HepG2 (cell line): ENCODE data around the gene NUSAP1. TPM values are rescaled to one million over a fixed set of nuclear protein-coding genes. Genes with fewer than 3 reads are reported as not detected.

Experiments used
- ATAC-seq: fragments of 200-7000 bp; cut with Tn5 transposase; 3 replicates; pipeline ENCODE4 v1.9.1; 2020; ENCODE audit warnings: mild to moderate bottlenecking, moderate library complexity
- BruUV-seq: library from RNA; stranded (reverse); fragments of 400-500 nt; replicated peaks from 2 replicates; lab custom pipeline; 2021; lab: Mats Ljungman, UMichigan
- CTCF ChIA-PET: fragments of 300-600 bp; formaldehyde crosslinking; extraction: SDS; loops from one replicate; lab custom pipeline; 2021; ENCODE audit warnings: low total read pairs, inconsistent platforms, low intra/inter-chr PET ratio; lab: Yijun Ruan, JAX
- POLR2A ChIA-PET: fragments of 350-600 bp; sonication (Branson Sonifier 250); formaldehyde crosslinking; loops from one replicate; lab custom pipeline; 2020; ENCODE audit warnings: antibody characterized with exemption, inconsistent platforms; lab: Yijun Ruan, JAX
- DNase-seq: peaks from one replicate; pipeline ENCODE4 v3.0.0-alpha.2; 2015; ENCODE audit warnings: low spot score
- FAIRE-seq: peaks from 3 replicates; lab custom pipeline; 2011; peaks lifted over from hg19 to GRCh38; lab: Jason Lieb, UNC
- H2AFZ ChIP-seq: one replicate; pipeline ENCODE4 v1.6.1; 2011; ENCODE audit warnings: low read length, inconsistent platforms
- H3K27ac ChIP-seq: fragments of 300-600 bp; 3 replicates; pipeline ENCODE4 v1.8.0; 2011; ENCODE audit warnings: mixed run types, mild to moderate bottlenecking, mixed read lengths, low read length, inconsistent platforms; ENCODE audit not compliant: insufficient read depth; ENCODE audit errors: extremely low read length
- H3K27me3 ChIP-seq, 2 experiments: fragments of 200-600 bp in 1 of 2; 2 replicates in 1 of 2; 3 replicates in 1 of 2; pipeline versions ENCODE4 v1.6.0 to v1.8.0; 2011; ENCODE audit warnings: low read length in 2 of 2, mild to moderate bottlenecking in 2 of 2, moderate library complexity in 2 of 2, inconsistent platforms in 1 of 2; ENCODE audit not compliant: insufficient read depth in 2 of 2, control insufficient read depth in 1 of 2
- H3K36me3 ChIP-seq, 2 experiments: fragments of 200-600 bp in 1 of 2; replicated peaks in 1 of 2; 2 replicates in 1 of 2; 3 replicates in 1 of 2; pipeline versions ENCODE4 v1.5.1 to v1.8.0; 2011; ENCODE audit warnings: low read length in 2 of 2, inconsistent platforms in 1 of 2; ENCODE audit not compliant: insufficient read depth in 2 of 2, control insufficient read depth in 1 of 2
- H3K4me1 ChIP-seq: 2 replicates; pipeline ENCODE4 v1.5.1; 2012; ENCODE audit warnings: low read length, inconsistent platforms; ENCODE audit not compliant: insufficient read depth
- H3K4me2 ChIP-seq: 2 replicates; pipeline ENCODE4 v1.6.0; 2011; ENCODE audit warnings: low read depth, low read length, inconsistent platforms
- H3K4me3 ChIP-seq, 3 experiments: fragments of 200-600 bp in 1 of 3; sonication (generic), shearing (Covaris generic) in 1 of 3; replicated peaks in 1 of 3; 2 replicates each; pipeline ENCODE4 v1.5.1; 2011 to 2016; ENCODE audit warnings: low read length in 3 of 3, inconsistent platforms in 2 of 3, low read depth in 2 of 3, mild to moderate bottlenecking in 2 of 3, control low read depth in 1 of 3, mixed read lengths in 1 of 3; ENCODE audit not compliant: insufficient read depth in 1 of 3
- H3K79me2 ChIP-seq: one replicate; pipeline ENCODE4 v1.6.1; 2011; ENCODE audit warnings: low read length, inconsistent platforms; ENCODE audit not compliant: insufficient read depth
- H3K9ac ChIP-seq: 2 replicates; pipeline ENCODE4 v1.6.0; 2011; ENCODE audit warnings: mild to moderate bottlenecking, low read depth, low read length, inconsistent platforms; ENCODE audit not compliant: insufficient read depth
- H3K9me3 ChIP-seq: 2 replicates; pipeline ENCODE4 v1.5.1; 2012; ENCODE audit warnings: mild to moderate bottlenecking, low read length
- H4K20me1 ChIP-seq: 2 replicates; pipeline ENCODE4 v1.6.0; 2011; ENCODE audit warnings: inconsistent platforms, mild to moderate bottlenecking, low read length, moderate library complexity; ENCODE audit not compliant: insufficient read depth
- ARNT2 ChIP-seq: sonication (generic); formaldehyde crosslinking; IDR thresholded peaks from 2 replicates; pipeline ENCODE4 v1.8.0; 2022; ENCODE audit warnings: mild to moderate bottlenecking, low read depth, missing genetic modification reagents, moderate library complexity
- DMTF1 ChIP-seq: sonication (generic); formaldehyde crosslinking; IDR thresholded peaks from 2 replicates; pipeline ENCODE4 v1.4.0; 2020; ENCODE audit warnings: mild to moderate bottlenecking, missing genetic modification reagents
- EHMT2 ChIP-seq: fragments of 200-600 bp; sonication (generic); IDR thresholded peaks from 2 replicates; pipeline ENCODE4 v1.7.0; 2017; ENCODE audit warnings: antibody characterized with exemption, low read depth, low read length, borderline replicate concordance
- ELF4 ChIP-seq: sonication (generic); formaldehyde crosslinking; IDR thresholded peaks from 2 replicates; pipeline ENCODE4 v1.5.0; 2020; ENCODE audit warnings: missing genetic modification reagents, mild to moderate bottlenecking, moderate library complexity, borderline replicate concordance
- HMGA1 ChIP-seq: sonication (generic); formaldehyde crosslinking; conservative IDR thresholded peaks from 2 replicates; pipeline ENCODE4 v1.4.0; 2020; ENCODE audit warnings: missing genetic modification reagents
- IKZF1 ChIP-seq: fragments of 450-650 bp; IDR thresholded peaks from 2 replicates; pipeline ENCODE4 v1.7.1; 2016
- KDM4B ChIP-seq: sonication (generic); formaldehyde crosslinking; IDR thresholded peaks from 2 replicates; pipeline ENCODE4 v1.4.0; 2020; ENCODE audit warnings: missing genetic modification reagents
- KDM6A ChIP-seq: IDR thresholded peaks from 2 replicates; pipeline ENCODE4 v1.6.1; 2016; ENCODE audit warnings: low read depth
- NFYC ChIP-seq: IDR thresholded peaks from 2 replicates; pipeline ENCODE4 v1.6.1; 2016; ENCODE audit warnings: missing genetic modification reagents, missing compliant biosample characterization
- NR2F2 ChIP-seq: IDR thresholded peaks from 2 replicates; pipeline ENCODE4 v1.6.1; 2012; ENCODE audit warnings: low read depth, inconsistent platforms, borderline replicate concordance
- PITX1 ChIP-seq: sonication (generic); formaldehyde crosslinking; IDR thresholded peaks from 2 replicates; pipeline ENCODE4 v1.5.1; 2020; ENCODE audit warnings: mild to moderate bottlenecking, missing genetic modification reagents
- TCF7 ChIP-seq: sonication (generic); IDR thresholded peaks from 2 replicates; pipeline ENCODE4 v1.6.1; 2016; ENCODE audit warnings: antibody characterized with exemption, low read depth
- ZBTB38 ChIP-seq: sonication (generic); formaldehyde crosslinking; IDR thresholded peaks from 2 replicates; pipeline ENCODE4 v1.5.1; 2020; ENCODE audit warnings: mild to moderate bottlenecking, missing genetic modification reagents
- ZNF260 ChIP-seq: sonication (generic); formaldehyde crosslinking; IDR thresholded peaks from 2 replicates; pipeline ENCODE4 v1.4.0; 2020; ENCODE audit warnings: missing genetic modification reagents, low read depth, mild to moderate bottlenecking, borderline replicate concordance
- ZNF446 ChIP-seq: sonication (generic); formaldehyde crosslinking; IDR thresholded peaks from 2 replicates; pipeline ENCODE4 v1.5.0; 2020; ENCODE audit warnings: mild to moderate bottlenecking, missing genetic modification reagents
- ZNF501 ChIP-seq: sonication (generic); formaldehyde crosslinking; IDR thresholded peaks from 2 replicates; pipeline ENCODE4 v1.5.1; 2020; ENCODE audit warnings: mild to moderate bottlenecking, moderate library complexity, missing genetic modification reagents
- ZNF550 ChIP-seq: sonication (generic); formaldehyde crosslinking; IDR thresholded peaks from 2 replicates; pipeline ENCODE4 v1.4.0; 2020; ENCODE audit warnings: mild to moderate bottlenecking, missing genetic modification reagents, borderline replicate concordance
- ZNF747 ChIP-seq: sonication (generic); formaldehyde crosslinking; IDR thresholded peaks from 2 replicates; pipeline ENCODE4 v1.8.1; 2023; ENCODE audit warnings: missing genetic modification reagents, mild to moderate bottlenecking, borderline replicate concordance
- ZNF761 ChIP-seq: sonication (generic); formaldehyde crosslinking; conservative IDR thresholded peaks from 2 replicates; pipeline ENCODE4 v1.4.0; 2020; ENCODE audit warnings: mild to moderate bottlenecking, missing genetic modification reagents
- WGBS: methylation state at CpG from one replicate; pipeline ENCODE4 v1.1.6; 2017; ENCODE audit warnings: low lambda C conversion rate; 5-methylcytosine and 5-hydroxymethylcytosine counted together
- in situ Hi-C: cut with HindIII; loops from 2 replicates; pipeline ENCODE4 v1.10.0; 2017; ENCODE audit warnings: low pct_unique_long_range_greater_than_20kb; ENCODE audit not compliant: extremely low pct_ligation_motif_present
- intact Hi-C: fragments of 100-400 bp; cut with micrococcal nuclease; formaldehyde crosslinking; loops from one replicate; pipeline ENCODE4 v1.10.0; 2022; ENCODE audit not compliant: unreplicated experiment
- polyA plus RNA-seq, 8 experiments: library from polyadenylated mRNA; depleted of rRNA in 3 of 8; stranded (reverse) in 7 of 8; unstranded in 1 of 8; fragments of >200 nt; fragmentation: Illumina TruSeq in 4 of 8; extraction: Trizol in 4 of 8; gene quantifications; 2 replicates each; pipeline versions ENCODE4 v1.2.1 to v1.2.3, GENCODE V29; 2011 to 2016; ENCODE audit warnings: low read depth in 4 of 8, missing spikeins in 1 of 8, mixed read lengths in 1 of 8; ENCODE audit not compliant: insufficient read depth in 1 of 8
- total RNA-seq, 5 experiments: library from RNA; depleted of rRNA; stranded (reverse); fragments of >200 nt; fragmentation: Illumina TruSeq; extraction: Trizol; gene quantifications; 2 replicates each; pipeline ENCODE4 v1.2.3, GENCODE V29; 2016; ENCODE audit warnings: low read depth in 1 of 5

Gene NUSAP1
- total and polyA plus RNA-seq, 2 of the 13 experiments (the other 11 are each of a cell fraction or from before 2014, with no cell fraction given) = 59.5 to 106 TPM

- ChIA-PET CTCF (no interaction called here), POLR2A (no interaction called here)
- Histone ChIP-seq H3K4me3 (no peak overlapping the region), H3K4me1 (peaks cover 21% of the 10 kb centered on the region), H3K36me3 (no peaks in the 10 kb centered on the region; a peak in 1 of 5 replicates), H3K27me3 (no peaks in the 10 kb centered on the region), H3K79me2 (peaks cover 60% of the 10 kb centered on the region), H2AFZ (no peak overlapping the region), H3K27ac (no peak overlapping the region), H3K4me2 (no peak overlapping the region), H3K9me3 (no peaks in the 10 kb centered on the region), H4K20me1 (peaks cover 4% of the 10 kb centered on the region; the same call in 1 of the 2 replicates), H3K9ac (no peak overlapping the region)
- no peak for DNase-seq
- no peak for FAIRE-seq
- intact Hi-C loops = no loop called here
- in situ Hi-C loops = no loop called here
- TF ChIP-seq KDM6A (CRISPR knock-in tag) (no peak), PITX1 (no peak), NR2F2 (no peak), ZNF446 (no peak), HMGA1 (CRISPR knock-in tag) (no peak), IKZF1 (no peak), ZNF260 (CRISPR knock-in tag) (no peak), ZNF747 (no peak), DMTF1 (CRISPR knock-in tag) (no peak), ARNT2 (CRISPR knock-in tag) (no peak), ZNF550 (no peak), ZNF501 (CRISPR knock-in tag) (no peak), KDM4B (CRISPR knock-in tag) (no peak), TCF7 (no peak), ELF4 (CRISPR knock-in tag) (no peak), EHMT2 (no peak), NFYC (CRISPR knock-in tag) (no peak), ZNF761 (CRISPR knock-in tag) (no peak), ZBTB38 (no peak)
- no peak for ATAC-seq
- WGBS = 99% methylated on average over 7 of the region's 7 CpGs
- BruUV-seq = no TSS peak
Measured at GRCh38 chr15:41423979-41424659, 91.4 kb downstream of the NUSAP1 start.
